HEK293T (cell line): Measurements from ENCODE around the gene TEPSIN.

Experiments
- CTCF ChIA-PET: fragments of 350-600 bp; formaldehyde crosslinking; extraction: SDS; loops from one replicate; lab custom pipeline; 2021; ENCODE audit warnings: antibody characterized with exemption, inconsistent platforms; lab: Yijun Ruan, JAX
- POLR2A ChIA-PET: fragments of 350-600 bp; formaldehyde crosslinking; extraction: SDS; loops from one replicate; lab custom pipeline; 2020; ENCODE audit warnings: antibody characterized with exemption, inconsistent platforms; lab: Yijun Ruan, JAX
- DNase-seq: peaks from one replicate; pipeline ENCODE4 v3.0.0; 2012; ENCODE audit warnings: mixed read lengths; ENCODE audit errors: extremely low spot score
- ARNT ChIP-seq: fragments of 450-650 bp; IDR thresholded peaks from 2 replicates; pipeline ENCODE4 v1.6.1; 2017; ENCODE audit warnings: mild to moderate bottlenecking
- BHLHE40 ChIP-seq: fragments of 450-650 bp; IDR thresholded peaks from 2 replicates; pipeline ENCODE4 v1.6.1; 2016; ENCODE audit warnings: mild to moderate bottlenecking, moderate library complexity, borderline replicate concordance
- CTBP1 ChIP-seq: fragments of 450-650 bp; IDR thresholded peaks from 2 replicates; pipeline ENCODE4 v1.6.1; 2016; ENCODE audit warnings: borderline replicate concordance
- ELF4 ChIP-seq: fragments of 450-650 bp; IDR thresholded peaks from 2 replicates; pipeline ENCODE4 v1.6.1; 2017; ENCODE audit warnings: antibody characterized with exemption
- FOXA1 ChIP-seq: fragments of 450-650 bp; IDR thresholded peaks from 2 replicates; pipeline ENCODE4 v1.6.1; 2016; ENCODE audit warnings: mild to moderate bottlenecking
- FOXK2 ChIP-seq: fragments of 450-650 bp; IDR thresholded peaks from 2 replicates; pipeline ENCODE4 v1.6.1; 2016; ENCODE audit warnings: mild to moderate bottlenecking
- FOXM1 ChIP-seq: fragments of 450-650 bp; IDR thresholded peaks from 2 replicates; pipeline ENCODE4 v1.6.1; 2017; ENCODE audit warnings: mild to moderate bottlenecking, borderline replicate concordance
- HDGF ChIP-seq: fragments of 450-650 bp; IDR thresholded peaks from 2 replicates; pipeline ENCODE4 v1.6.1; 2017; ENCODE audit warnings: antibody characterized with exemption, borderline replicate concordance
- L3MBTL2 ChIP-seq: fragments of 450-650 bp; conservative IDR thresholded peaks from 2 replicates; pipeline ENCODE4 v1.6.1; 2016; ENCODE audit warnings: mild to moderate bottlenecking
- LEF1 ChIP-seq: fragments of 450-650 bp; IDR thresholded peaks from 2 replicates; pipeline ENCODE4 v1.6.1; 2017; ENCODE audit warnings: mild to moderate bottlenecking, borderline replicate concordance
- NFRKB ChIP-seq: fragments of 450-650 bp; IDR thresholded peaks from 2 replicates; pipeline ENCODE4 v1.6.1; 2016; ENCODE audit warnings: mild to moderate bottlenecking, moderate library complexity
- SP1 ChIP-seq: fragments of 450-650 bp; IDR thresholded peaks from 2 replicates; pipeline ENCODE4 v1.6.1; 2017
- SUZ12 ChIP-seq: fragments of 450-650 bp; IDR thresholded peaks from 2 replicates; pipeline ENCODE4 v1.6.1; 2016; ENCODE audit warnings: mild to moderate bottlenecking
- TARDBP ChIP-seq: fragments of 450-650 bp; IDR thresholded peaks from 2 replicates; pipeline ENCODE4 v1.6.1; 2016
- ZNF384 ChIP-seq: fragments of 450-650 bp; IDR thresholded peaks from 2 replicates; pipeline ENCODE4 v1.6.1; 2016
- TF ChIP-seq, protein P1 (sequence below): fragments of 450-650 bp; IDR thresholded peaks from 2 replicates; pipeline ENCODE4 v1.6.1; 2016

Gene TEPSIN

GRCh38 chr17:81180836-81181810, 57.7 kb downstream of the TEPSIN start:
- CTCF ChIA-PET, result no interaction called here
- no peak for DNase-seq
- POLR2A ChIA-PET, result interaction anchor here (1.2 kb wide), 1 partner anchor 58 kb away, joined by 3 read pairs; the partner anchor contains the start of genes NDUFAF8 and TEPSIN
- TF ChIP-seq L3MBTL2, result no peak
- no peak for TF ChIP-seq CTBP1
- no peak for TF ChIP-seq FOXK2
- TF ChIP-seq, protein P1, sequence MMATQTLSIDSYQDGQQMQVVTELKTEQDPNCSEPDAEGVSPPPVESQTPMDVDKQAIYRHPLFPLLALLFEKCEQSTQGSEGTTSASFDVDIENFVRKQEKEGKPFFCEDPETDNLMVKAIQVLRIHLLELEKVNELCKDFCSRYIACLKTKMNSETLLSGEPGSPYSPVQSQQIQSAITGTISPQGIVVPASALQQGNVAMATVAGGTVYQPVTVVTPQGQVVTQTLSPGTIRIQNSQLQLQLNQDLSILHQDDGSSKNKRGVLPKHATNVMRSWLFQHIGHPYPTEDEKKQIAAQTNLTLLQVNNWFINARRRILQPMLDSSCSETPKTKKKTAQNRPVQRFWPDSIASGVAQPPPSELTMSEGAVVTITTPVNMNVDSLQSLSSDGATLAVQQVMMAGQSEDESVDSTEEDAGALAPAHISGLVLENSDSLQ, result no peak
- no peak for TF ChIP-seq ARNT
- TF ChIP-seq ELF4, result no peak
- TF ChIP-seq HDGF, result no peak
- TF ChIP-seq TARDBP, result no peak
- no peak for TF ChIP-seq SP1

- ChIA-PET CTCF (interaction anchor here (0.7 kb wide), 1 partner anchor 214 kb away, joined by 3 read pairs; no protein-coding TSS in a partner anchor), POLR2A (no interaction called here)
- TF ChIP-seq FOXK2, result no peak
- TF ChIP-seq FOXM1, result no peak
- no peak for TF ChIP-seq HDGF
- no peak for TF ChIP-seq FOXA1
- TF ChIP-seq ZNF384, result no peak
- no peak for TF ChIP-seq TARDBP
- no peak for TF ChIP-seq L3MBTL2
- TF ChIP-seq SUZ12, result no peak
- no peak for TF ChIP-seq ARNT
- no peak for TF ChIP-seq NFRKB
- TF ChIP-seq, protein P1, result no peak
- TF ChIP-seq SP1, result no peak
- TF ChIP-seq ELF4, result no peak
- TF ChIP-seq CTBP1, result no peak
- no peak for TF ChIP-seq LEF1
- TF ChIP-seq BHLHE40, result no peak
- no peak for DNase-seq
These were observed 59.0 kb downstream of the TEPSIN start for GRCh38 chr17:81179861-81180260.

DNA sequence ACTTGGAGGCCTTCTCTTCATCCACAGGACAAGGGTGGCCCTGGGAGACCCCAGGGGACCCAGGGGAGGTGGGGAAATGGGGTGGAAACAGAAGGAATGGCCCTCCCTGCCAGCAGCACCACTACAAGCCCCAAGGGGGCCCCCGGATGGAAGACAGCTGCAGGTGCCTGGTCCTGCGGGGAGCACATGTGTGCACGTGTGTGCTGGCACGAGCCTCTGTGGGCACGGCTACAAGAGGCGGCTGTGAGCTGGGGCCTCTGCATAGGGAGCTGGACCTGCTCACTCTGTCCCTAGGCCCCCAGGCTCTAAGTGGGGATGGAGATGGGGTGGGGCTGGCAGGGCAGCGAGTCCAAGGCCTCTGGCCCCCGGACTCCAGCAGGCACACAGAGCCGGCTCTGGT, 59.6 kb downstream of the TEPSIN start:
- no peak for TF ChIP-seq TARDBP
- TF ChIP-seq, protein P1, result no peak
- TF ChIP-seq CTBP1, result no peak
- no peak for TF ChIP-seq SP1
- TF ChIP-seq L3MBTL2, result no peak
- no peak for TF ChIP-seq FOXM1
- TF ChIP-seq BHLHE40, result no peak
- TF ChIP-seq NFRKB, result no peak
- ChIA-PET POLR2A (interaction anchor here (0.6 kb wide), 1 partner anchor 10 kb away, joined by 3 read pairs; no protein-coding TSS in a partner anchor), CTCF (interaction anchor here (0.7 kb wide), 1 partner anchor 16 kb away, joined by 3 read pairs; no protein-coding TSS in a partner anchor)
- no peak for DNase-seq
